HG03521 (cell line): ENCODE data around the gene TRIM7.
A peak's percentile ranks its signal among the peaks of the same experiment; 100 is the strongest.
"Not testable (repeated sequence)": the region's sequence is repeated elsewhere in the genome, so short reads cannot be mapped to it uniquely, and the experiment has no call there.

Source experiments
- ATAC-seq: cut with Tn5 transposase; IDR thresholded peaks from one replicate; pipeline ENCODE4 v1.9.1; 2021; ENCODE audit warnings: mild to moderate bottlenecking, moderate library complexity; ENCODE audit not compliant: unreplicated experiment

TRIM7 gene

DNA sequence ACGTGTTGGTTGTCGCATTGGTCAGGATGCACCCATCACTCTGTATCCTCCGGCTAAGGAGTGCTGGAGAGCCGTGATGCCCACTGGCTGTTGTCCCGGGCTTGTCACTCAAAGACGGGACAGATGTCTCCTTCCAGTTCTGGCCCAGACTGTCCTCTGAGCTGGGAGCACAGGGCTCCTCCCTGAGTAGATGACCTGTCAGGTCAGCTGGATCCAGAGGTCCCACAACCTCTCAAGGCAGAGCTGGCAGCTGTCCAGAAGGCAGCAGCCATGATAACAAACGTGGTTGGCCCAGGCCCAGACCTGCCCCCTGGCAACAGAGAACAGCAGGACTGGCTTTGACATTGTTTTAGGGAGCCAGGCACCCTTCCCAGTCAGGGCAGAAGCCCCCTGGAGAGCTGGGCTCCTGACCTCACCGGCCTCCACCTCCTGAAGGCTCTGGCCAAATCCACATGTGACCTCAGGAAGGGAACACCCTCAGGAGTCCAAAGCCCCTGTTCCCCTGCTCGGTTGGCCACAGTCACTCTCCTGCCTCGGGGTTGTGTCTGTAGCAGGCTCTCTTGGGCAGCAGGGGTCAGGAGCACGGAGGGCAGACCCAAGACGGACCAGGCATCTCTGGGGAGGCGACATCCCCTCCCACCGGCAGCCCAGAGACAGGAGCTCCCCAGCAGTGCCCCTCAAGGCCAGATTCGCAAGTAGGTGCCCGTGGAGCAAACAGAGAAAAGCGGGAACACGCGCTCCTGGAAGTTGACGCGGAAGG lies 10.3 kb downstream of the TRIM7 start:
- ATAC-seq, result no peak

DNA sequence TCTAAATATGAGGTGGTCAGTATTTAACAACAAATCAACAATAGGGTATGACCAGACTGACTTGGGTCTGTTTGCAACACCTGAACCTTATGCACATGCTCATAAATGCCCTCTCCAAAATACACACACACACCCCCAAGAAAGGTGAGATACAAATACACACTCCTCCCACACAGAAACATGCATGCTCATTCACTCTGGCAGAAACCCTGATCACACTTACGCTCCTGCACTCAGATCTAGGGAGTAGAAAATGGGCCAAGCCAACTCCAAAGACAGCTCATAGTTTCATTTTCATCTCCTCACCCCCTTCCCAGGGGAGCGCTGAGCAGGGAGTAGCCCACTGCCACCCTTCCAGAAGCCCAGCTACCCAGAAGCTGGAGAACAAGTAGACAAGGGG lies 11.3 kb downstream of the TRIM7 start:
- no peak for ATAC-seq

DNA sequence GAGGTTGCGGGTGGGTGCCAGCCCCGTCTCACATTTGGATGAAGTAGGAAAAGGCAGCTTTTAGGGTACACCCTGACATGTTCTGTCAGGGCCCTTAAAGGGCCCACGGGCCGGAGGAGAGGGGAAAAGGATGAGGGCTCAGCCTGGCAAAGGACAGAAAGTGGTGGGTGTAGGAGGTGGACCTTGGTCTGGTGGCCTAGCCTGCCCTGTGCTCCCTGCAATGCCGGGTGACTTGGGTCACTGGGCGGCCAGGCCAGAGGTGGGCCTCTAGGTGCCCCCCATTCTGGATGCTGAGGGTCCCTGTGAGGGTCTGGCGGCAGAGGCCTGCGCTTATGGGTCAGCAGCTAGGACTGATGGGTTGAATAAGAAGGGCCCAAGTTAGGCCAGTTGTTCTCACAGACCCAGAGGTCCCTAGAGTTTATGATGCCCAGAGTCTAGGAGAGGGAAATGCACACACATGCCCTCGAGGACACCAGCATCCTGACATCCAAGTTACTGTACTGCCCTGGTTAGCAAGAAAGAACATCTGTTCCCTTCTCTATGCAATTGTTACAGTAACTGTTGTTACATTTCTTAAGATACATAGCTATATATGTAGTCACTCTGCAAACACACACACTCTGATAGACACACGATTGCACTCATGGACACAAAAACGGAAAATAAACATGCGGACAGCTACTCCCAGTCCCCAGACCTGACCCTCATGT lies 12.5 kb downstream of the TRIM7 start:
- no peak for ATAC-seq

DNA sequence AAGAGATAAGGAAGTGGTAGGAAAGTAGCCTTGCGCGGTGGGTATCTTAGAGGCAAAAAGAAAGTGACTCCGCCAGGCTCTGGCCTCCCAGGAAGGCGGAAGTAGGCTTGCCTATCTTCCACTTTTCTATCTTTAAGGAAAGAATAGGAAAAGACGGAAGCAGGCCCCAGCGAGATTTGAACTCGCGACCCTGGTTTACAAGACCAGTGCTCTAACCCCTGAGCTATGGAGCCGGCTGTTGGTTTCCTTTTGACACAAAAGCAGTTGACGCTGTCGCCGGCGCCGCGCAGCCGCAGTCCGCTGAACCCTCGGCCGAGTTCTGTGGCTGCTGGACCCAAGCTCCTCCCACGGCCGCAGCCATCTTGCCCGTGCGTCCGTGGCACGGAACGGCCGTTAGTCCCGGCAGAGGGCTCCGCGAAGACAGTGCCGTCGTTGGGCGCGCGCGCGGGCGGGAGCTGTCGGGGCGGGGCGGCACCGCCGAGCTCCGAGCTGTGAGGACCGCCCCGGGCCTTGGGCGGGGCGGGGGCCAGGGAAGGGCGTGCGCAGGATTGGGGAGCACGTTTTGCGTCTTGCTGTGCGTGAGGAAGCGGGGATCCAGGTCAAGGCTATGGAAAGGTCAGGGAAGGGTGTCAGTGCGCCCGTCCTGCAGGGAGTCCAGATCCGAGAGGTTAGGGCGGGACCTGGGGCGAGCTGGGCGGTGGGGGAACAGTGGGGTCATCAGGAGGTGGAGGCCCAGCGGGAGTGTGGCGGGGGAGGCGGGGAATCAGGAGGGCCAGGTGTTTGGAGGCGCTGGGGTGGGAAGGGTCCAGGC lies 13.3 kb downstream of the TRIM7 start:
- peak; percentile 64 for ATAC-seq

DNA sequence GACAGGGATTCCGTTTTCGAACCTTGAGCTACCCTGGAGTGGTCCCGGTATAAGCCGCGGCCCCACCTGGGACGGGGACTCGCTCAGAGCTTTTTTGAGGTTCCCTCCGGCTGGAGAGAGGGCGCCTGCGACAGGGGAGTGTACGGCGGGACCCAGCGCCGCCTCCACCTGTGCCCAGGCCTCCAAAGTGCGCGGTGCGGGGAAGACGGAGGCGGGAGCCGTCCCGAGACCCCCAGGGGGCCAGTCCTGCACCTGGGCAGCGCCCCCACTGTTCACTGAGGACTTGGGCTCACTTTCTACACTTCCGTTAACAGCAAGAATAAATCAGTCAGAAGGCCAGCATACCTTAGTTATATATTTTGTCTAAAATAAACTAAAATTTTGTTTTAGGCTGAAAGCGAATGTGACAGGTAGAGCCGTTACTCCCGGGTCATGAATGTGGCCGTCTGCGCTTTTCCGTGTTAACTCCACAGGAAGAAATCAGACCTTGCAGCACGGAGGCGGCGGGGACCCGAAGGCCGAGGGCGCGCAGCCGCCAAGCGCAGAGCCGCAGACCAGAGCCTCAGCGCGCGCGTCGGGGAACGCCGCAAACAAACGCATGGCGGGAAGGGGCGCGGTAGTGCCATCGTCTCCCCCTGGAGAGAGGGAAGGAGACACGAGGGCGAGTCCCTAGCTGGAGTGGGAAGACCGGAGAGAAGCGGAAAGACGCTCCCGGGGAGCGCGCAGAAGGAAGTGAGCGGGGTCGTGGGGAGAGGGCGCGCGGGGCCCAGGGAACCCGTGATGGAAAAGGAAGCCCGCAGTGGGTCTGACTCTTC lies 14.1 kb downstream of the TRIM7 start:
- ATAC-seq, result peak; percentile 7

DNA sequence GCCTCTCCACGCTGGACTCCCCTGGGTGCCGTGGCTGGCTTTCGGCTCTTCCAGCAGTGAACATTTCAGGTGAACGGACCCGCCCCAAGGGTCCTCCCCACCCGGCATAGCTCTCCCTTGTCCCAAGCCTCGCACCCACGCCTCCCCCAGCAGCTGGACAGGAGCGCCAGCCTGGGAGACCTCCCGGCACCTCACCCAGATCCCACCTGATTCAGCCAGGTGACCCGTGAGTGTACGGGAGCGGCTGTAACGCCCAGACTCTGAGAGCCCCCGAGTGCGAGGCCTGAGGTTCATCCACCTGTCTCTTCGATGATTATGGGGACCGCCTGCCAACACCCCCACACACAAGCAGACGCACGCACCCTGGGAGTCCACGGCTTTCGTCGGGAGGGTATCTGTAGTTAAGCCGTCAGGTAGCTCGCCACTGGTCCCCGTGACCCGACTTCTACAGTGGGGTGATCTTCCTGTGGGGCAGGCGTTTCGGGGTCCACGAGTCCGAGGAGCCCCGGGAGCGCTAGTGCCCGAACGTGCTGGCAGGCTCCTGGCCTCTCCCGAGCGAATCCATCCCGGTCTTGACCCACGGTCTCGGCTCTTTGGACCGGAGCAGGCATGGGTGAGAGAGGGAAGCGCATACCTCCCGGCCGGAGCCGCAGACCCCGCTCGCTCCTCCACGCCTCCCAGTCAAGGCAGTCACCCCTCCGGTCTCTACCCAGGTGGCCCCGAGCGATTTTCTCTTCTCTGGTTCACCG lies 14.9 kb downstream of the TRIM7 start:
- no peak for ATAC-seq

DNA sequence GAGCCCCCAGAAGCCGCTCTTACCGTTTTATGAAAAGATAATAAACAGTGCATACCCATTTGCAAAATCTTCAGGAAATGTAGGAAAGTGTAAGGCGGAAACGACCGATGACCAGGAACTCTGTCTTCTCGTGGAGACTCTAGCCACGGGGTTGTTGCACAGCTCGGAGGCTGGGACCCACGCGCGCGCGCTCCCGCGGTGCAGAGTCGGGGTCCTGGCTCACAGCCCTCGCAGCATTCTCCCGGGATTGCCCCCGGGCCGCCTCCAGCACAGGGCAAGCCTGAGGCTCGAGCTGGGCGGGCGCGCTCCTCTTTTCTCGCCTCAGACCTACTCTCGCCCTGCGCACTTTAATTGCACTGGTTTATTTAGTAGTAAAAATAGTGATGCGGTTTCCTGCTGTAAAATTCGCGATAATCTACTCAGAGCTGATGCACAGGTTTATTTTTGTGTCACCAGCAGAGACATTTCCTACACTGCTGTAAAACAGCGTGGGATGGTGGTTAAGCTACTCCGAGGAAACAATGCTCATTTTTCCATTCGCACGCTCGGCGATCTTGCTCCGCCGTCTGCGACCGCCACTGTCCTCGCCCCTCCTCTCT lies 15.5 kb downstream of the TRIM7 start:
- ATAC-seq, result no peak

DNA sequence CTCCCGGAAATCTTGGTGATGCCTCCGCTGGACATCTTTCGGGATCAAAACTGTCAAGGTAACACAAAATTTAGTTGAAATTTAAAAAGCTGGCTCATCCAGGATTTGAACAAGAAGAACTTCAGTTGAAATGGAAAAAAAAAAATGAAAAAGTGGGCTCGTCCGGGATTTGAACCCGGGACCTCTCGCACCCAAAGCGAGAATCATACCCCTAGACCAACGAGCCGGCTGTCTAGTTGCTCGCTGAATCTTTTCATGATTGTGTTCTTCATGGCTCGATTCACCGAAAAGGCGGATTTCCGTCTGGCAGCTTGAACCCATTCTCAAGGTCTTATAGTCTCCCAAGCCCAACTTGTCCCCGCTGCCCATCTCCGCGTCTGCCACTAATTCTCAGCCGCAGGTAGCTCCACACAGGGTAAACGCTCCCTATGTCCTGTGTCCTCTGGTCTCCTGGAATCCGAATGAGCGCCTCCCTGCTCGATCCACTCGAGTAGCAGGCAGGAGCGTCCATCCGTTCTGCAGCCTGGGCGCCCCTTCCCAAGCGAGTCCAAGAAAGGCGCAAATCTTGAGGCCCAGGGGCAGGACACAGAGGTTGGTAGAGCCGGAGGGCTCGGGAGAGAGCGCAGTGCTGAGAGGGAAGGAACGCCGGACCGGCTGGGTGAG lies 16.2 kb downstream of the TRIM7 start:
- no peak for ATAC-seq

DNA sequence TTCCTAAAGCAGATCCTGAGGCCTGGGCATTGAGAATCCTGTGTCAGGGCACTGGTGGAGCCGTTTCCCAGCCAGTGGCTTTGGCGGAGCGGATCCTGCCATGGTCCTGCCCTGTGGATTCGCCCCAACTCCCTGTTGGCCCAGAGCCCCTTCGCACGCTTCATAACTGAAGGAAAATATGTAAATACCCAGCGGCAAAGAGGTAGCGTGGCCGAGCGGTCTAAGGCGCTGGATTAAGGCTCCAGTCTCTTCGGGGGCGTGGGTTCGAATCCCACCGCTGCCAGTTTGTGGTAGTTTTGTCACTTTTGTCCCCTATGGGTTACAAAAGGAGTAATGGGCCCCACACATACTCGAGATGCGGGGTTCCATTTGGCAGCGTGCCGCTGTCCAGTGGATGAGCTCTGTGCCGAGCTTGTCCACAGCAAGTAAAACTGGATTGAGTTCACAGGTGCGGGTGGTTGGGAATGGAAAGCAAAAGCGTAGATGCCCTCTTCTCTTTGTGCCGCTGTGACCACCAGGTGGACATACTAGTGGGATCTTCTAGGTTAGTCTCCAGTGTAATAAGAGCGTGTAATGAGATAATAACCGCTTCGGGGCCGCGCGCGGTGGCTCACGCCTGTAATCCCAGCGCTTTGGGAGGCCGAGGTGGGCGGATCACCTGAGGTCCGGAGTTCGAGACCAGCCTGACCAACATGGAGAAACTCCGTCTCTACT lies 17.3 kb downstream of the TRIM7 start:
- no peak for ATAC-seq

DNA sequence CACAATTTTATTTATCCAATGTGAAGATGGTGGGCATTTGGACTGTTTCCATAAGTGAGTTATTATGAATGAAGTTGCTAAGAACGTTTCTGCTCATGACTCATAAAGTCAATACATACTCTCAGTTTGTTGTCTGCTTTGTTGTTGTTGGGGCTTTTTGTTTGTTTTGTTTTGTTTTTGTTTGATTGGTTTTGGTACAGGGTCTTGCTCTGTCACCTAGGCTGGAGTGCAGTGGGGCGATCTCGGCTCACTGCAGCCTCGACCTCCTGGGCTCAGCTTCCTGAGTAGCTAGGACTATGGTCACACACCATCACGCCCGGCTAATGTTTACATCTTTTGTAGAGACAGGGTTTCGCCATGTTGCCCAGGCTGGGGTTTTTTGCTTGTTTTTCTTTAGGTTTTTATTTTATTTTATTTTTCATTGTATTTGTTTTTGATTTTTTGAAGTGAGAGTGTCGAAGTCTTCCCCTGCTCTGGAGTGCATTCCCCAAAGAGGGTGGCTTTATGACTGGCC lies 18.0 kb downstream of the TRIM7 start:
- no peak for ATAC-seq

DNA sequence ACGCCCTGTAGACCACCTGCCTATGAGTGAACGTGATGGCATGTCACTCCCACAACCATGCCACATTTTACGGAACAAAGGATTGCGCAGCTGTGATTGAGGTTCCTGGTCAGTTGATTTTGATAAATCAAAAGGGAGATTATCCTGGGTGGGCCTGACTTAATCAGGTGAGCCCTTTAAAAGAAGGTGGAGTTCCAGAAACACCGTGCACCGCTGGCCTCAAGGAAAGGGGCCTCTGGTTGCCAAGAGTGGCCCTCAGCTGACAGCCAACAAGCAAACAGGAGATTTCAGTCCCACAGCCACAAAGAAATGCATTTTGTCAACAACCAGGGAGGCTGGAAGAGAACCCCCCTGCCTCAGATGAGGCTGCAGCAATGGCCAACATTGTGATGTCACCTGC lies 19.0 kb downstream of the TRIM7 start:
- ATAC-seq, result no peak

DNA sequence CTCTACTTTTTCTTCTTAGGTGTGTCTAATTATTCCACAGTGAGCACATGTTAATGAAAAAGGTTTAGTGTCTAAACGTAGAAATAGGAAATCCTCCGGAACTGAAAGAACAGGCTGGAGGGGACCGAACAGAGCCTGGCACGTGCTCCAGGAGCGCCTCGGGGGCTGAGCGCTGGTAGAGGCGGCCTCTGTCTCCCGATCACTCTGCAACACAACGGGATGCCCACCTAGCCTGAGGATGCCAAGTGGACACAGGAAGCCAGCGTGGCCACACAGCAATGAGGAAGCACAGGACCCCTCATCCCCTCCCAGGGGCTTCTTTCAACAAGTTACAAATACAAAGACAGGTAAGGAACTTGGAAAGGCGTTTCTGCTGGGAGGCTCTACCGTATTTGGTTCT lies 19.4 kb downstream of the TRIM7 start:
- ATAC-seq, result no peak

DNA sequence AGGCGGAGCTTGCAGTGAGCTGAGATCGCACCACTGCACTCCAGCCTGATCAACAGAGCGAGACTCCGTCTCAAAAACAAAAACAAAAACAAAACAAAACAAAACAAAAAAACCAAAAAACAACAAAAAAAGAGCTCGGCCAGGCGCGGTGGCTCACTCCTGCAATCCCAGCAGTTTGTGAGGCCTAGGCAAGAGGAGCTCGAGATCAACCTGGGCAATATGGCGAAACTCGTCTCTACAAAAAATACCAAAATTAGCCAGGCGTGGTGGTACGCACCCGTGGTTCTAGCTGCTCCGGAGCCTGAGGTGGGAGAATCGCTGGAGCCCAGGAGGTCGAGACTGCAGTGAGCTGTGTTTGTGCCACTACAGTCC lies 20.2 kb downstream of the TRIM7 start:
- no peak for ATAC-seq

DNA sequence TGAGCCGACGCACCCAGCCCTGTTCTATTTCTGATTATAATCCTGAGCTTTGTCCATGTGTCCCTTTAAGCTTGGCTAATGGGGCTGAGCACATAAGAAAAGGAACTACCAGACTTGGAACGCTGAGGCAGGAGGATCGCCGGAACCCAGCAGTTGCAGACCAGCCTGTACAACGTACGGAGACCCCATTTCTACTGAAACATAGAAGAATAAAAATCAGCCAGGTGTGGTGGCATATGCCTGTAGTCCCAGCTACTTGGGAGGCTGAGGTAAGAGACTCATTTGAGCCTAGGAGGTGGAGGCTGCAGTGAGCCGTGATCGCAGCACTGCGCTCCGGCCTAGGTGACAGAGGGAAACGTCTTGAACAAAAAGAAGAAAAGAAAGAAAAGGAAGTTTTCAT lies 22.3 kb downstream of the TRIM7 start:
- ATAC-seq, result no peak

DNA sequence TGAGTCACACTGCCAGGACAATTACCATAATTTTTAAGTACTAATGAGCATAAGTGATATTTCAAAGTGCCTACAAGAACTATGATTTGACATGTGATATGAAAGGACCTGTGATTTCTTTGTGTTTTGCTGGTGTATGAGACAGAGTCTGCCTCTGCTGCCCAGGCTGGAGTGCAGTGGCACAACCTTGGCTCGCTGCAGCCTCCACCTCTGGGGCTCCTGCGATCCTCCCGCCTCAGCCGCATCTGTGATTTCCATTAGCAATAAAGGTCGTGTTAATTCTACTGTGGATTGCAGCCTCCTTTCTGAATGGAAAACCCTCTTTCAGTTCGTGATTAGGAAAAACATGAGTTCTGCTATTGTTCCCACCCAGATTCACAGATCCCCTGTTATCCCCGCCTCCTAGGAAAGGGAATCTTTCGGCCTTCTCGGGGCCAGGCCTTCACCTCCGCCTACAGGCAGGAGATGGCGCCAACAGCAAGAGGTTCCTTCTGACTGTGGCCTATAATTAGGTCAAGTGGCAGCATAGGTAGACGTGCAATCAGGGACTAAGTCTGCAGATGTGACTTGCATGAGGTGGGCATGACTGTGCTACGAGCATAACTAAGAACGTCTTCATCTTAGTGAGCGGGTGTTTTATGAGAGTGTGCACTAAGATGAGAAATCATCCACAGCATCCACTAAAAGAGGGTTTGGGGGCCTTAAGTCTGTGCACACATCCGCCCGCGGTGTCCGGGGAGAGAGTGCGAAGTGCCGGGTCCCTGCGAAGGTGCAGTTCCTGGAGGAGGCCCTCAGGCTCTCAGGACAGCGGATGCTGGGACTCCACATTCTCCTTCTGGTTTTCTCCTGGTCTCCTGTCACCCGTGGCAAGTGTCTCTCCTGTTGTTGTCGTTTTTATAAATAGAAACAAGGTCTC lies 23.1 kb downstream of the TRIM7 start:
- peak; percentile 45 for ATAC-seq

DNA sequence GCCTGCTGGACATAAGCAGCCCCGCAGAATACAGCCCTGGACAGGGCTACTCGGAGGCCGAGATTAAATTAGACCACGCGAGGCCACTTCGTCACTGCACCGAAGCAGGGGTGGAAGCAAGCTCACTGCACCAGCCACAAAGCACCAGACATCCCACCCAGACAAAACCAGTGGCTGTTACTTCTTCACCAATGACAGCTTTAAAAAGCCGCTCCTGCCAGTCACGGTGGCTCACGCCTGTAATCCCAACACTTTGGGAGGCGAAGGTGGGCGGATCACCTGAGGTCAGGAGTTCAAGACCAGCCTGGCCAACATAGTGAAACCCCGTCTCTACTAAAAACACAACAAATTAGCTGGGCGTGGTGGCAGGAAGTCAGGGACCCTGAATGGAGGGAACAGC lies 27.4 kb downstream of the TRIM7 start:
- not testable (repeated sequence) for ATAC-seq

DNA sequence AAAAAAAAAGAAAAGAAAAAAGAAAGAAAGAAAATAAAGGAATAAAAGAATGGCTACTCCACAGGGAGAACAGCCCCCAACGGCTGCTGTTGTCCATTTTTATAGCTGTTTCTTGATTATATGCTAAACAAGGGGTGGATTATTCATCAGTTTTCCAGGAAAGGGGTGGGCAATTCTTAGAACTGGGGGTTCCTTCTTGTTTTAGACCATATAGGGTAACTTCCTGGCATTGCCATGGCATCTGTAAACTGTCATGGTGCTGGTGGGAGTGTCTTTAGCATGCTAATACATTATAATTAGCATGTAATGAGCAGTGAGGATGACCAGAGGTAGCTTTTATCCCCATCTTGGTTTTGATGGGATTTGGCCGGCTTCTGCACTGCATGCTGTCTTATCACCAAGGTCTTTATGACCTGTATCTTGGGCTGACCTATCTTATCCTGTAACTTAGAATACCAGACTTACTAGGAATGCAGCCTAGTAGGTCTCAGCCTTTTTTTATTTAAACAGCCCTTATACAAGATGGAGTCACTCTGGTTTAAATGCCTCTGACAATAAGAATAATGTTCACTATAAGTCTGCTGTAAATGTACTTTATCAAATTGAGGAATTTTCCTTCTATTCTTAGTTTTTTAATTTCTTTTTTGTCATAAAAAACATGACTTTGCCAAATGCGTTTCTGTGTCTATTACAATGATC lies 28.6 kb downstream of the TRIM7 start:
- no peak for ATAC-seq
